GM12878 (cell line): ENCODE measurements around the gene RDH12. TPM values are rescaled to one million over a fixed set of nuclear protein-coding genes. Genes with fewer than 3 reads are reported as not detected.

ENCODE experiments used
- ATAC-seq: fragments of 200-7000 bp; cut with Tn5 transposase; 3 replicates; pipeline ENCODE4 v1.9.1; 2020; ENCODE audit warnings: mild to moderate bottlenecking, moderate library complexity
- BruUV-seq: library from RNA; stranded (reverse); fragments of 400-500 nt; replicated peaks from 2 replicates; lab custom pipeline; 2021; lab: Mats Ljungman, UMichigan
- CTCF ChIA-PET: fragments of 300-600 bp; sonication (Branson Sonifier 250); formaldehyde crosslinking; extraction: SDS; loops from one replicate; lab custom pipeline; 2021; ENCODE audit warnings: inconsistent platforms; lab: Yijun Ruan, JAX
- POLR2A ChIA-PET: fragments of 350-600 bp; formaldehyde crosslinking; extraction: SDS; loops from one replicate; lab custom pipeline; 2021; ENCODE audit warnings: inconsistent platforms; lab: Charles Lee
- RAD21 ChIA-PET: fragments of 300-600 bp; sonication (Branson Sonifier 250); formaldehyde crosslinking; loops from one replicate; lab custom pipeline; 2023; ENCODE audit warnings: antibody characterized with exemption; ENCODE audit not compliant: unreplicated experiment; lab: Charles Lee
- SMC1A ChIA-PET: fragments of 300-600 bp; sonication (Branson Sonifier 250); formaldehyde crosslinking; loops from one replicate; lab custom pipeline; 2023; ENCODE audit not compliant: unreplicated experiment, uncharacterized antibody; lab: Charles Lee
- DNase-seq: peaks from one replicate; pipeline ENCODE4 v3.0.0-alpha.2; 2011; ENCODE audit warnings: low read depth, low spot score
- FAIRE-seq: peaks from 3 replicates; lab custom pipeline; 2011; peaks lifted over from hg19 to GRCh38; lab: Jason Lieb, UNC
- H2AFZ ChIP-seq: 2 replicates; pipeline ENCODE4 v1.6.0; 2011; ENCODE audit warnings: low read depth, low read length, control low read depth; ENCODE audit not compliant: control insufficient read depth
- H3K27ac ChIP-seq: 2 replicates; pipeline ENCODE4 v1.5.1; 2011; ENCODE audit warnings: control low read depth; ENCODE audit not compliant: control insufficient read depth, insufficient read depth
- H3K27me3 ChIP-seq, 2 experiments: replicated peaks in 1 of 2; 2 replicates each; pipeline versions ENCODE4 v1.6.0 to v1.6.1; 2011; ENCODE audit warnings: low read length in 1 of 2; ENCODE audit not compliant: control insufficient read depth in 2 of 2, insufficient read depth in 2 of 2
- H3K36me3 ChIP-seq, 2 experiments: 2 replicates each; pipeline ENCODE4 v1.5.1; 2011; ENCODE audit warnings: low read length in 1 of 2; ENCODE audit not compliant: control insufficient read depth in 2 of 2, insufficient read depth in 2 of 2
- H3K4me1 ChIP-seq: 2 replicates; pipeline ENCODE4 v1.6.1; 2011; ENCODE audit warnings: mild to moderate bottlenecking, low read length, moderate library complexity, mixed read lengths; ENCODE audit not compliant: control insufficient read depth, insufficient read depth
- H3K4me2 ChIP-seq: 2 replicates; pipeline ENCODE4 v1.6.0; 2011; ENCODE audit warnings: control low read depth; ENCODE audit not compliant: control insufficient read depth, insufficient read depth
- H3K4me3 ChIP-seq: fragments of 200-600 bp; sonication (generic); 2 replicates; pipeline ENCODE4 v1.5.1; 2016
- H3K79me2 ChIP-seq: 2 replicates; pipeline ENCODE4 v1.6.0; 2011; ENCODE audit warnings: low read length; ENCODE audit not compliant: control insufficient read depth, insufficient read depth
- H3K9ac ChIP-seq: 2 replicates; pipeline ENCODE4 v1.8.0; 2011; ENCODE audit warnings: low read length, control low read depth, mixed read lengths; ENCODE audit not compliant: control insufficient read depth, insufficient read depth
- H3K9me3 ChIP-seq: replicated peaks from 3 replicates; pipeline ENCODE4 v1.5.1; 2011; ENCODE audit warnings: mild to moderate bottlenecking, low read length; ENCODE audit not compliant: control insufficient read depth, insufficient read depth
- H4K20me1 ChIP-seq: 2 replicates; pipeline ENCODE4 v1.6.0; 2011; ENCODE audit not compliant: control insufficient read depth, insufficient read depth
- FOS ChIP-seq: IDR thresholded peaks from 3 replicates; pipeline ENCODE4 v1.6.1; 2011; ENCODE audit warnings: borderline replicate concordance; ENCODE audit not compliant: insufficient read length; ENCODE audit errors: extremely low read depth
- HCFC1 ChIP-seq: fragments of 150-350 bp; IDR thresholded peaks from 2 replicates; pipeline ENCODE4 v1.6.1; 2014; ENCODE audit warnings: low read length
- IRF5 ChIP-seq: fragments of 450-650 bp; IDR thresholded peaks from 2 replicates; pipeline ENCODE4 v1.6.1; 2017; ENCODE audit warnings: borderline replicate concordance
- MEF2A ChIP-seq: IDR thresholded peaks from 2 replicates; pipeline ENCODE4 v1.6.1; 2011; ENCODE audit warnings: low read depth, mild to moderate bottlenecking, low read length, moderate library complexity; ENCODE audit not compliant: insufficient read depth
- MEF2B ChIP-seq: fragments of 450-650 bp; IDR thresholded peaks from 2 replicates; pipeline ENCODE4 v1.6.1; 2018; ENCODE audit warnings: mild to moderate bottlenecking, moderate library complexity; ENCODE audit not compliant: partially characterized antibody, poor library complexity, severe bottlenecking
- MYB ChIP-seq: fragments of 150-350 bp; IDR thresholded peaks from 2 replicates; pipeline ENCODE4 v1.6.1; 2014; ENCODE audit warnings: mild to moderate bottlenecking, low read depth, low read length, borderline replicate concordance
- NBN ChIP-seq: fragments of 450-650 bp; IDR thresholded peaks from 2 replicates; pipeline ENCODE4 v1.6.1; 2016
- PBX3 ChIP-seq: IDR thresholded peaks from 2 replicates; pipeline ENCODE4 v1.6.1; 2011; ENCODE audit warnings: mild to moderate bottlenecking, low read depth, low read length, moderate library complexity; ENCODE audit not compliant: insufficient replicate concordance
- RAD21 ChIP-seq: IDR thresholded peaks from 2 replicates; pipeline ENCODE4 v1.6.1; 2011; ENCODE audit warnings: mild to moderate bottlenecking, low read depth, low read length, moderate library complexity; ENCODE audit not compliant: insufficient read depth
- SMAD1 ChIP-seq: fragments of 450-650 bp; IDR thresholded peaks from 2 replicates; pipeline ENCODE4 v1.6.1; 2018; ENCODE audit warnings: mild to moderate bottlenecking, low read depth; ENCODE audit not compliant: partially characterized antibody
- STAT3 ChIP-seq: IDR thresholded peaks from 2 replicates; pipeline ENCODE4 v1.6.1; 2011; ENCODE audit warnings: low read depth, low read length, improper control_type of control experiment
- YY1 ChIP-seq: IDR thresholded peaks from 2 replicates; pipeline ENCODE4 v1.6.1; 2011; ENCODE audit warnings: low read depth, mild to moderate bottlenecking, low read length
- ZZZ3 ChIP-seq: IDR thresholded peaks from 2 replicates; pipeline ENCODE4 v1.6.1; 2011; ENCODE audit warnings: low read depth; ENCODE audit not compliant: control insufficient read depth, insufficient read length
- WGBS: methylation state at CpG from one replicate; pipeline ENCODE4 v1.1.6; 2016; ENCODE audit warnings: low lambda C conversion rate; ENCODE audit not compliant: insufficient replicate concordance, insufficient coverage; ENCODE audit errors: missing lambda C conversion rate; 5-methylcytosine and 5-hydroxymethylcytosine counted together
- in situ Hi-C: fragments of 300-500 bp; cut with MboI; formaldehyde crosslinking; loops from 9 replicates; pipeline ENCODE4 v1.14.3; 2018; ENCODE audit warnings: mixed read lengths
- intact Hi-C: fragments of 100-400 bp; cut with micrococcal nuclease; formaldehyde crosslinking; loops from one replicate; pipeline ENCODE4 v1.14.2; 2022; ENCODE audit not compliant: unreplicated experiment
- polyA plus RNA-seq, 11 experiments: library from polyadenylated mRNA; depleted of rRNA in 4 of 11; unstranded in 6 of 11; stranded (reverse) in 5 of 11; fragments of >200 nt; fragmentation: Nextera tagmentation in 4 of 11; fragmentation: Illumina TruSeq in 1 of 11; extraction: Ambion mirVana in 4 of 11; extraction: Trizol in 1 of 11; gene quantifications; 1 replicate in 1 of 11; 2 replicates in 10 of 11; pipeline versions ENCODE4 v1.2.1 to v1.2.3, GENCODE V29; 2011 to 2016; ENCODE audit warnings: inconsistent platforms in 2 of 11, missing spikeins in 2 of 11, low read depth in 1 of 11
- total RNA-seq, 4 experiments: library from RNA; depleted of rRNA in 3 of 4; stranded (reverse); fragments of >200 nt in 3 of 4; fragmentation: Illumina TruSeq in 1 of 4; extraction: Trizol in 1 of 4; gene quantifications; 2 replicates each; pipeline versions ENCODE4 v1.2.1 to v1.2.3, GENCODE V29; 2013 to 2021

The RDH12 gene
- total and polyA plus RNA-seq, 10 of the 15 experiments (the other 5 are each of a cell fraction or from before 2014, with no cell fraction given), result not detected

- no TSS peak for BruUV-seq
- WGBS, result 99% methylated on average over 5 of the region's 5 CpGs
- ChIA-PET SMC1A (no interaction called here), RAD21 (no interaction called here), POLR2A (interaction anchor here (1.2 kb wide), 1 partner anchor 9 kb away, joined by 7 read pairs; no protein-coding TSS in a partner anchor), CTCF (no interaction called here)
- H3K9me3 ChIP-seq, result no peaks in the 10 kb centered on the region
- FAIRE-seq, result no peak
- H3K36me3 ChIP-seq, result peaks cover 14 to 22% of the 10 kb centered on the region in 2 experiments
- in situ Hi-C loops (no loop called here), intact Hi-C loops (no loop called here)
- no peak overlapping the region for H3K4me3 ChIP-seq
- H3K4me2 ChIP-seq, result no peak overlapping the region
- H4K20me1 ChIP-seq, result no peaks in the 10 kb centered on the region
- no peaks in the 10 kb centered on the region for H3K4me1 ChIP-seq
- no peaks in the 10 kb centered on the region for H3K27me3 ChIP-seq
- no peak overlapping the region for H3K27ac ChIP-seq
- no peak overlapping the region for H3K9ac ChIP-seq
- TF ChIP-seq FOS, result no peak
- TF ChIP-seq MEF2B, result no peak
- no peak for TF ChIP-seq YY1
- no peak for TF ChIP-seq STAT3
- no peak for TF ChIP-seq PBX3
- no peak for TF ChIP-seq ZZZ3
- no peak for TF ChIP-seq MEF2A
- TF ChIP-seq RAD21, result no peak
- TF ChIP-seq HCFC1, result no peak
- TF ChIP-seq SMAD1, result no peak
- no peak for TF ChIP-seq IRF5
- TF ChIP-seq MYB, result no peak
- no peak for TF ChIP-seq NBN
- no peak for DNase-seq
- no peak for ATAC-seq
- no peak overlapping the region for H2AFZ ChIP-seq
- no peaks in the 10 kb centered on the region for H3K79me2 ChIP-seq
Observed at GRCh38 chr14:67762051-67762450, 60.4 kb downstream of the RDH12 start.
